GM23338 (cell line): ENCODE measurements around the gene XPNPEP2. TPM values are rescaled to one million over a fixed set of nuclear protein-coding genes. Genes with fewer than 3 reads are reported as not detected.

Experiments
- ATAC-seq: fragments of 200-7000 bp; cut with Tn5 transposase; 3 replicates; pipeline ENCODE4 v1.9.1; 2020
- DNase-seq: peaks from one replicate; pipeline ENCODE4 v3.0.0-alpha.2; 2015; ENCODE audit warnings: low spot score
- H2AFZ ChIP-seq: fragments of 200-600 bp; sonication (generic); 2 replicates; pipeline ENCODE4 v1.8.0; 2016; ENCODE audit warnings: antibody characterized with exemption, mild to moderate bottlenecking, moderate library complexity
- H3F3A ChIP-seq: fragments of 200-600 bp; sonication (generic); replicated peaks from 2 replicates; pipeline ENCODE4 v1.8.0; 2017; ENCODE audit warnings: antibody characterized with exemption, mixed run types, low read depth
- H3K27ac ChIP-seq: fragments of 200-600 bp; sonication (generic); 2 replicates; pipeline ENCODE4 v1.6.1; 2016; ENCODE audit warnings: low read depth
- H3K27me3 ChIP-seq: fragments of 200-600 bp; sonication (generic); 2 replicates; pipeline ENCODE4 v1.8.0; 2016; ENCODE audit warnings: mild to moderate bottlenecking, mixed run types, moderate library complexity; ENCODE audit not compliant: insufficient read depth
- H3K36me3 ChIP-seq: fragments of 200-600 bp; sonication (generic); 2 replicates; pipeline ENCODE4 v1.8.0; 2016; ENCODE audit warnings: mild to moderate bottlenecking; ENCODE audit not compliant: insufficient read depth
- H3K4me1 ChIP-seq: fragments of 200-600 bp; sonication (generic); 2 replicates; pipeline ENCODE4 v1.8.0; 2016; ENCODE audit warnings: mild to moderate bottlenecking, moderate library complexity; ENCODE audit not compliant: insufficient read depth
- H3K4me2 ChIP-seq: fragments of 200-600 bp; sonication (generic); 2 replicates; pipeline ENCODE4 v1.7.1; 2017; ENCODE audit warnings: mixed run types
- H3K4me3 ChIP-seq: fragments of 200-600 bp; sonication (generic); 2 replicates; pipeline ENCODE4 v1.6.1; 2016; ENCODE audit warnings: mixed run types
- H3K79me2 ChIP-seq: fragments of 200-600 bp; sonication (generic); replicated peaks from 2 replicates; pipeline ENCODE4 v1.8.0; 2017; ENCODE audit warnings: mild to moderate bottlenecking; ENCODE audit not compliant: insufficient read depth
- H3K9me2 ChIP-seq: fragments of 200-600 bp; sonication (generic); 2 replicates; pipeline ENCODE4 v1.8.0; 2017; ENCODE audit not compliant: insufficient read depth
- H4K20me1 ChIP-seq: fragments of 200-600 bp; sonication (generic); replicated peaks from 2 replicates; pipeline ENCODE4 v1.8.0; 2017; ENCODE audit warnings: mild to moderate bottlenecking; ENCODE audit not compliant: insufficient read depth
- H3K27ac Mint-ChIP-seq: 2 replicates; pipeline ENCODE4 v1.8.0; 2020; ENCODE audit warnings: inconsistent platforms, mild to moderate bottlenecking, moderate library complexity, mixed read lengths
- H3K27me3 Mint-ChIP-seq: 3 replicates; pipeline ENCODE4 v1.8.0; 2022; ENCODE audit warnings: low read depth, mild to moderate bottlenecking, moderate library complexity, mixed read lengths, inconsistent platforms; ENCODE audit not compliant: insufficient read depth, poor library complexity
- H3K36me3 Mint-ChIP-seq: 3 replicates; pipeline ENCODE4 v1.8.0; 2021; ENCODE audit warnings: low read depth, mild to moderate bottlenecking, inconsistent platforms, moderate library complexity, mixed read lengths
- H3K4me1 Mint-ChIP-seq: 3 replicates; pipeline ENCODE4 v1.8.0; 2020; ENCODE audit warnings: mild to moderate bottlenecking, inconsistent platforms, mixed read lengths
- H3K4me3 Mint-ChIP-seq: 3 replicates; pipeline ENCODE4 v1.8.0; 2021; ENCODE audit warnings: moderate library complexity, mild to moderate bottlenecking, inconsistent platforms, mixed read lengths
- H3K9me3 Mint-ChIP-seq: 3 replicates; pipeline ENCODE4 v1.8.0; 2020; ENCODE audit warnings: moderate library complexity, mild to moderate bottlenecking, inconsistent platforms, mixed read lengths
- CREB1 ChIP-seq: fragments of 250-450 bp; sonication (Bioruptor Pico); IDR thresholded peaks from 2 replicates; pipeline ENCODE4 v1.5.0; 2020; ENCODE audit warnings: low read depth, mild to moderate bottlenecking, moderate library complexity
- CTCF ChIP-seq, 2 experiments: fragments of 200-600 bp in 1 of 2; sonication (generic) in 1 of 2; conservative IDR thresholded peaks; 2 replicates each; pipeline versions ENCODE4 v1.5.1 to v1.6.1; 2016 to 2017; ENCODE audit warnings: antibody characterized with exemption in 2 of 2, low read depth in 2 of 2, mild to moderate bottlenecking in 2 of 2, moderate library complexity in 1 of 2
- ETS1 ChIP-seq: IDR thresholded peaks from 2 replicates; pipeline ENCODE4 v1.6.1; 2016; ENCODE audit warnings: antibody characterized with exemption
- EZH2 ChIP-seq: fragments of 200-600 bp; sonication (generic); IDR thresholded peaks from one replicate; pipeline ENCODE4 v1.8.0; 2017; ENCODE audit warnings: antibody characterized with exemption, mild to moderate bottlenecking, low read depth; ENCODE audit not compliant: unreplicated experiment
- EZH2phosphoT487 ChIP-seq: fragments of 200-600 bp; sonication (generic); IDR thresholded peaks from one replicate; pipeline ENCODE4 v1.8.1; 2018; ENCODE audit warnings: antibody characterized with exemption; ENCODE audit not compliant: unreplicated experiment
- JUNB ChIP-seq: IDR thresholded peaks from one replicate; pipeline ENCODE4 v1.6.1; 2016; ENCODE audit warnings: antibody characterized with exemption; ENCODE audit not compliant: unreplicated experiment
- NANOG ChIP-seq: IDR thresholded peaks from 2 replicates; pipeline ENCODE4 v1.6.1; 2016; ENCODE audit warnings: antibody characterized with exemption, borderline replicate concordance
- POLR2AphosphoS5 ChIP-seq: IDR thresholded peaks from 2 replicates; pipeline ENCODE4 v1.6.1; 2016; ENCODE audit warnings: antibody characterized with exemption, low read depth
- REST ChIP-seq: IDR thresholded peaks from one replicate; pipeline ENCODE4 v1.6.1; 2018; ENCODE audit warnings: antibody characterized with exemption; ENCODE audit not compliant: unreplicated experiment
- STAT1 ChIP-seq: IDR thresholded peaks from one replicate; pipeline ENCODE4 v1.6.1; 2016; ENCODE audit warnings: antibody characterized with exemption; ENCODE audit not compliant: unreplicated experiment
- ZNF114 ChIP-seq: fragments of 250-450 bp; sonication (Bioruptor Pico); IDR thresholded peaks from 2 replicates; pipeline ENCODE4 v1.5.0; 2020; ENCODE audit warnings: mild to moderate bottlenecking, moderate library complexity
- ZNF331 ChIP-seq: fragments of 250-450 bp; sonication (Bioruptor Pico); IDR thresholded peaks from 2 replicates; pipeline ENCODE4 v1.5.0; 2020; ENCODE audit warnings: low read depth, mild to moderate bottlenecking, moderate library complexity
- polyA plus RNA-seq: library from polyadenylated mRNA; unstranded; fragments of >200 nt; fragmentation: Nextera tagmentation; extraction: Ambion mirVana; gene quantifications from 2 replicates; pipeline ENCODE4 v1.2.1, GENCODE V29; 2016
- total RNA-seq: library from RNA; depleted of rRNA; stranded (reverse); fragments of >200 nt; shearing (Covaris generic); gene quantifications from 2 replicates; pipeline ENCODE4 v1.2.3, GENCODE V29; 2014

The XPNPEP2 gene
- total and polyA plus RNA-seq, 2 experiments from 2014 or later = not detected

- TF ChIP-seq CTCF (conservative IDR thresholded peaks at IDR 0.05; ENCODE audit: low read depth in 2 of 2) (no peak), ETS1 (no peak), CREB1 (CRISPR knock-in tag) (no peak), NANOG (no peak), EZH2 (no peak), STAT1 (no peak), ZNF114 (no peak), ZNF331 (CRISPR knock-in tag) (no peak), POLR2AphosphoS5 (no peak), JUNB (no peak)
These were observed 34.3 kb upstream of the XPNPEP2 start (continued) for GRCh38 chrX:129704491-129704890.

GRCh38 chrX:129705377-129705925 is 33.3 kb upstream of the XPNPEP2 start:
- no peaks in the 10 kb centered on the region; the same call in 2 of the 3 replicates for H3K4me1 Mint-ChIP-seq
- H3K9me3 Mint-ChIP-seq = peaks cover 4% of the 10 kb centered on the region; the same call in 2 of the 3 replicates
- TF ChIP-seq CREB1 (CRISPR knock-in tag) (no peak), POLR2AphosphoS5 (no peak), ETS1 (no peak), STAT1 (no peak), ZNF331 (CRISPR knock-in tag) (no peak), EZH2phosphoT487 (no peak), REST (no peak)

More at GRCh38 chrX:129705377-129705925, 33.3 kb upstream of the XPNPEP2 start:
- no peaks in the 10 kb centered on the region for H4K20me1 ChIP-seq
- no peaks in the 10 kb centered on the region for H3K36me3 ChIP-seq
- H3K9me2 ChIP-seq = no peaks in the 10 kb centered on the region
- H3K27me3 ChIP-seq = no peaks in the 10 kb centered on the region
- Mint-ChIP-seq H3K4me3 (no peak overlapping the region), H3K27ac (no peak overlapping the region), H3K36me3 (no peaks in the 10 kb centered on the region), H3K27me3 (peaks cover 6% of the 10 kb centered on the region)
- H3K4me1 ChIP-seq = no peaks in the 10 kb centered on the region
- H3F3A ChIP-seq = no peaks in the 10 kb centered on the region
- H3K79me2 ChIP-seq = no peaks in the 10 kb centered on the region
- H2AFZ ChIP-seq = no peak overlapping the region
- ATAC-seq (no peak), DNase-seq (no peak)
- H3K27ac ChIP-seq = no peak overlapping the region
- H3K4me2 ChIP-seq = no peak overlapping the region
- no peak overlapping the region for H3K4me3 ChIP-seq
